Measurements from ENCODE around the gene HRK.

The HRK gene

GRCh38 chr12:116864371-116865160 lies 16.7 kb downstream of the HRK start:
- peak; percentile 74 for DNase-seq (ENCODE audit: low spot score)

DNA sequence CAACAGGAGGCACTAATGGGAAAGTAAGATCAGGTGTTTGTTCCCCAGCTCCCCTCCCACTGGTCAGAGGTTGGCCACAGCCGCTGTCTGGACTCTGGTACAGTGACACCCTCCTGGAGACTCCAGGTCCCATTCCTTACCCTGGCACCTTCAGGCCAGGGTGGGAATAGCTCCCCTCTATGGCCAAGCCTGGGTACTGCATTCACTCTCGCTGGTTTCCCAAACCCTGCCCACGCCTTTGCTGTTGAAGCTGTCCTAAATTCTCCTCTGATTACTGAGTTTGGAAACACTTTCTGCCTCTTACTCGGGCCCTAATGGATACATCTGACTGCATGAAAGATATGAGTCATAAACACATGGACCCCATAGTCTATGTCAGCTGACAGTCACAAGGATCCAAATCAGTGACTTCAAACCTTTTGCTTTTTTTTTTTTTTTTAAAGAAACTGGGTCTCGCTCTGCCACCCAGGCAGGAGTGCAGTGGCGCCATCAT lies 17.9 kb downstream of the HRK start:
- DNase-seq (ENCODE audit: low spot score) = no peak

DNA sequence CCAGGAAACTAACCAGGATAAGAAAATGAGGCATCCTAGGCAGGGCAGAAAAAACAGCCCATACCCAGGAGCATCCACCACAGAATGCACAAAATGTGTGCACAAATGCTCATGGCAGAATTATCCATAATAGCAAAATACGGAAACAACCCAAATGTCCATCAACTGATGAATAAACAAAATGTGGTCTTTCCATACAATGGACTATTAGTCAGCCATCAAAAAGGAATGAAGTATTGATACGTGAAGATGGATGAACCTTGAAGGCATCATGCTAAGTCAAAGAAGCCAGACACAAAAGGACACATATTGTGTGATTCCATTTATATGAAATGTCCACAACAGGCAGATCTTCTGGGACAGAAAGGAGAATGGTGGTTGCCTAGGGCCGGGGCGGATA lies 19.1 kb downstream of the HRK start:
- DNase-seq (ENCODE audit: low spot score) = no peak

DNA sequence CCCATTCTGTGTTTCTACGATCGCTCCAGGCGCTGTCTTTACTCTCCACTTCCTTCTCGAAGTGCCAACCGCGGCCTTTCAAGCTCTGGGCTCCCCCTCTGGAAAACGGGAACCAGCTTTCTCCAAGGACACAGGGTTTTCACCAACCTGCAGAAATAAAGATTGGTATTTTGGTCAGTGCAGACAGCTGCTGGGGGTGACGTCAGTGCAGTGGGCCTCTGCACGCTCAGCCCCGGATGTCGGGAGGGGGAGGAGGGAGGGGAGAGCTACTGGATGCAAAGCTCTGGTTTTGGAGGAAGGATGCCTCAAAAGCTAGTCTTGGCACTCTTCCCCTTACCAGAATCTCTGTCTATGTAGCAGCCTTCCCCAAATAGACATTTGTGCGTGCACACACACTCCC lies 19.9 kb downstream of the HRK start:
- peak; percentile 91 for DNase-seq (ENCODE audit: low spot score)

- DNase-seq (ENCODE audit: low spot score) = no peak
Measured at GRCh38 chr12:116860263-116860662, 21.0 kb downstream of the HRK start.

GRCh38 chr12:116859079-116859478 lies 22.2 kb downstream of the HRK start:
- DNase-seq (ENCODE audit: low spot score) = no peak

DNA sequence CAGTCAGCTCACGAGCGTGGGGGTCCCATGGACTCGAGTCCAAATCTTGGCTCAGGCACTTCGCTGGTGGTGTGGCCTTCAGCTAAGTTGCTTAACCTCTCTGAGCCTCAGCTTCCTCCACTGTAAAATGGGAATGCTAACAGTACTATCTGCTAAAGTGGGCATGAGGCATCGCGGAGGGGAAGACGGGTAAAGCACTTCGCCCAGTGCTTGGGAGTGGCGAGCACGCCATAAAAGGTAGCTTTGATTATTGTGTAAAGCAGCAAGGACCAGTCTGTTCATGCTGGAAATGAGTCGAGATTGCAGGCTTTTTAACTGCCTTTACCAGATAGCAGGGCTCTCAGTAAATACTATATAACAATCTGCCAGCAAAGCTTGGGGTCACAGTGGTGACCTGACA lies 24.5 kb downstream of the HRK start:
- no peak for DNase-seq (ENCODE audit: low spot score)

- DNase-seq (ENCODE audit: low spot score) = no peak
Measured at GRCh38 chr12:116855744-116856470, 25.3 kb downstream of the HRK start.

GRCh38 chr12:116853507-116853906 lies 27.7 kb downstream of the HRK start:
- no peak for DNase-seq (ENCODE audit: low spot score)

DNA sequence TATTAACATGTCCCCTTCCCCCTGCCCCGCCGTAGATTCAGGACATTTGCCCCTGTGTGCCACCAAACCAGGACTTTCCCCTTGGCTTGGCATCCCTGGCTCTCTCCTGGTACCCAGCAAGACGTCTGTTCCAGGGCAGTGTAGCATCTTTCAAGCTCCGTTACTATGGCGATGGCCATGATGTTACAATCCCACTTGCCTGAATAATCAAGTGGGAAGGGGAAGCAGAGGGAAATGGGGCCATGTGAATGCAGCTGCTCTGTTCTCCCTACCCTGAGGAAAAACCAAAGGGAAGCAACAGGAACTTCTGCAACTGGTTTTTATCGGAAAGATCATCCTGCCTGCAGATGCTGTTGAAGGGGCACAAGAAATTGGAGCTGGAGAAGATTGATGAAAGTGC lies 28.9 kb downstream of the HRK start:
- DNase-seq (ENCODE audit: low spot score) = no peak

DNA sequence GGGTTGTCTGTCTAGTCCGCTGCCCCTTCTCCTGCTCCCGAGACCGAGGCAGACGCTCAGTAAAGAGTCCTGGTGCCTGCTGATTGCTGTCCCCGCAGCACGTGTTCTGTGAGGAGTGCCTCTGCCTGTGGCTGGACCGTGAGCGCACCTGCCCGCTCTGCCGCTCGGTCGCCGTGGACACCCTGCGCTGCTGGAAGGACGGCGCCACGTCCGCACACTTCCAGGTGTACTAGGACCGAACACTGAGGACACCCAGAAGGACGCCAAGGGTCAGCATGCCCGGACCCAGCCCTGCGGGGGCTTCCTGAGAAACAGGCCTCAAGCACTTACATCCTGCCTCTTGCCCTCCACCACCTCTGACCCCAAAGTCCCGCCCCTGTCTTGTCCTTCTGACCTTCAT lies 32.0 kb downstream of the HRK start:
- DNase-seq (ENCODE audit: low spot score) = no peak

- no peak for DNase-seq (ENCODE audit: low spot score)
Measured at GRCh38 chr12:116843085-116843484, 38.2 kb downstream of the HRK start.

DNA sequence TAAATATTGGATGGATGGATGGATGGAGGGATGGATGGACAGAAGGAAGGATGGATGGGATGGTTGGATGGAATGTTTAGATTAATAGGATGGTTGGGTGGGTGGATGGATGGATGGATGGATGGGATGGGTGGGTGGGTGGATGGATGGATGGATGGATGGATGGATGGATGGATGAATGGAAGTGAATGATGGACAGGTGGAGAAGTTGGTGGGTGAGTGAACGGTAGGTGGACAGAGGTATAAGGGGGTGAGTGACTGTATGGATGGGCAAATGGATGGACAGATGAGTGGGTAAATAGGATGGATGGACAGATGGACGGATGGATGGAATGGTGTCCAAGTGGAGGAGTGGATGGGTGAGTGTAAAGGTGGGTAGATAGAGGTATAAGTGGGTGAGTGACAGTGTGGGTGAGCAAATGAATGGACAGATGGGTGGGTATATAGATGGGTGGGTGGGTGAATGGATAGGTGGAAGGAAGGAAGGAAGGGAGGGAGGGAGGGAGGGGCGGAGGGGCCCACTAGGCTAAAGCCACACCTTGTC lies 41.9 kb downstream of the HRK start:
- no peak for DNase-seq (ENCODE audit: low spot score)

DNA sequence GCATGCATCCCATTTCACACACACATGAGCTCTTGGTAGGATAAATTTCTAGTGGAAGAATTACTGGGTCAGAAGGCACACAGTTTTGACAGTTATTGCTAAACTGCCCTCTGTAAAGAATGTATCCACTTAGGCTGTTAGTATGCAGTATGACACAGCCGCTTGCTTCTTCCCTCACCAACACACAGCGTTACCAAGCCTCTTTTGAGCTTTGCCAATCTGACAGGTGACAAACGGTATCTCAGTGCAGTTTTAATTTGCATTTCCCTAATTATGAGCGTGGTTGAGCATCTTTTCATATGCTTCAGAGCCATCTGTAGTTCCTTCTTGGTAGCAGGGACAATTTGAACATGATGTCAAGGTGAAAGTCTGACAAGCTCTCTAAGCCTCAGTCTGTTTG lies 42.9 kb downstream of the HRK start:
- no peak for DNase-seq (ENCODE audit: low spot score)

DNA sequence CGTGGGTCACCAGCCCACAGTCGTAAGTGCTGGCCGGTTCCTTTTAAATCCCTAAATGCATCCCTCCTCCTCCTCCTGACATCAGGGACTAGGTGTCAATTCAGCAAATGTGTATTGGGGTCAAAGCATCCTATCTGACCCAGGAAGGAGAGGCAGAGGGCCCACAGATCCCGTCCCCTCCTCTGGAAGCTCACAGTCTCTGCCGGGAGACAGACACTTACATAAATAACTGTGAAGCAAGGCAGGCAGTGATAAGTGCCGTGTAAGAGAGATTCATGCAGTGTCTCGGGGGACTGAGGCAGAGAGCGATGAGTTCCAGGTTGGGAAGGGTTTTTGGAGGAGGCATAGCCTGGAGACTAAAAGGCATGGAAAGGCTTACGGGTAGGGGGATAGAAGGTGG lies 44.1 kb downstream of the HRK start:
- DNase-seq (ENCODE audit: low spot score) = no peak

DNA sequence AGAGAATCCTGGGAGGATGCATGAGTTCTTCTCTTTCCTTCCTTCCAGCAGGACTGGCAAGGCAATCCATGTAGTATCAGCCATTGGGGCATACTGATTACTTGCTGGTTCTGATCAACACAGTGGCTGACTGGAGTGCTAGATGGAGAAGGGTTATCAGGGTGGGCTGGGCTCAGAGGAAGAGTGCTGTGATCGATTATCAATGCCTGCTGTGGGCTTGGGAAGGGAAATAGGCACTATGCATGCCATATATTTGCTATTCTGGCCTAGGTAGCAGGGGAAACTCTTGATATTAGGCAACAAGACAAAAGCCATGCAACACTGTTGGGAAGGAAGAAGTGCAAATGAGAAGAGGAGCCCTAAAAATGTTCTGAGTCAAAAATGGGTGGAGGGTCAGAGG lies 45.8 kb downstream of the HRK start:
- no peak for DNase-seq (ENCODE audit: low spot score)

- DNase-seq (ENCODE audit: low spot score) = no peak
Measured at GRCh38 chr12:116833474-116833873, 47.8 kb downstream of the HRK start.

- DNase-seq (ENCODE audit: low spot score) = no peak
Measured at GRCh38 chr12:116832353-116832752, 48.9 kb downstream of the HRK start.

GRCh38 chr12:116827432-116827831 lies 53.8 kb downstream of the HRK start:
- no peak for DNase-seq (ENCODE audit: low spot score)

DNA sequence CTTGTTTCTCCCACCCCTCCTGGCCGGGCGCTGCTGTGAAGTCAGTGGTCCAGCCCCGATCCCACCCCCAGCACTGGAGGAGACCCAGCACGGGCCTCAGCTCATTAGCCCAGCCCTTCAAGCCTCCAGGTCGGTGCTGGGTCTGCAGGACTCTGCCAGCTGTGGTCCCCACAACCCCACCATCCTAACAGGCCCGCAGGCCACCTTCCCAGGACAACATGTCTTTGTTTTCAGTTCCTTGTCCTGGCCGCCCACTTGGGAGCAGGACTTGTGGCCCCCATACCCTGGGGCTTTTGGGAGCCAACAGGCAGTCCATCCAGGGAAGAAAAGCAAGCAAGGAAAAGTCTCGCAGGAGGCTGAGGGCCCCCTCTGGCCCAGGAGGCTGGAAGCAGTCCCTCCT lies 60.0 kb downstream of the HRK start:
- no peak for DNase-seq (ENCODE audit: low spot score)

DNA sequence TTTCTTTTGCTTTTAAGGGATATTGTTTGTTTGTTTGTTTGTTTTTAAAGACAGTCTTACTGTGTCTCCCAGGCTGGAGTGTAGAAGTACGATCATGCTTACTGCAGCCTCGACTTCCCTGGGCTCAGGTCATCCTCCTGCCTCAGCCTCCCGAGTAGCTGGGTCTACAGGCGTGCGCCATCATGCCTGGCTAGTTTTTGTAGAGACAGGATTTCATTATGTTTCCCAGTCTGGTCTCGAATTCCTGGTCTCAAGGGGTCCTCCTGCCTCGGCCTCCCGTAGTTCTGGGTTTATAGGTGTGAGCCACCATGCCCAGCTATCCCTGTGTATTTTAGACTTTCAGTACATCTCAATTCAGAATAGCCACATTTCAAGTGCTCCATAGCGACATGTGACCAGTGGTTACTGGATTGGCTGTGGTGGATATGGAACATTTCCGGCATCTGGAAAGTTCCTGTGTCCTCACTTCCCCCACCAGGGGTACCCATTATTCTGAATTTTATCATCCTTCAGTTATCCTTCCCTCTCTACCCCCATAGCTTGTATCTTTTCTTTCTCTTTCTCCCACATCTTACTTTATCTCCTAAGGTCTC lies 61.1 kb downstream of the HRK start:
- no peak for DNase-seq (ENCODE audit: low spot score)

DNA sequence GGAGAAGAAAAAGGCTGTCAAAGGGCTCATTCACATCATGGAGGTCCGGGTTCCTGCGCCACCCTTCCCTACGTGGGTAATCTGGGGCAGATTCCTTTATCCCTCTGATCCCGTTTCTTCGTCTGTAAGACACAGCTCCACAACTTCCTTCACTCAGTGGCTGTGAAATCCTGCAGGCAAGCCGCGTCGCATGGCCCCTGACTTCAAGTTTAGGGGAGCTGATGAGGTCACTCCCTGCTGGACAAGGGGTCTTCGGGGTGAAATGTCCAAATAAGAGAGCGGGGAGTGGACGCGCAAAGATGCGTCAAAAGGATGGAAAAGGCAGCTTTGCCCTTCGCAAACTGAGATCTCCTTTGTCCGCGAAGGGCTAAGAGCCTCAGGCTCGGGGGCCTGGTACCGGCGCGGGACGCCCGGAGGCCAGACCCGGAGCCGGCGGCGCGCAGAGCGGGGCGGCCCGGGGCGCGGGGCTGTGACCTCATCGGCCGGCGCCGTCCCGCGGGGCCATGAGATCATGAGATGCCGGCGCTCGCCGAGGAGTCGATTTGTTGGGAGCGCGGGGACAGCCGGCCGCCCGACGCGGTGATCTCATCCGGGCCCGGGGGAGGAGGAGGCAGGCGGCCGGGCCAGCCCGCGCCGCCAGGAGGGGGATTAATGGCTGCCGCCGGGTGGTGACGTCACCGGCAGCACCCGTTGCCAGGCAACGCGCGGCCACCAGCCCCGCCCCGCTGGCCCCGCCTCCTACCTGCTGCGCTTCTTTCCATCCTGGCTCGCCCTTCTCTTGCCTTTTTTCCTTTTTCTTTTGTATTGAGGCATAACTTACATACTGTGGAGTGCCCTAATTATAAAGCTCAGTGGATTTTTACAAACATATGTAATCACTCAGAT lies 62.1 kb downstream of the HRK start:
- peak; percentile 97 for DNase-seq (ENCODE audit: low spot score)
